ENCODE data around the gene EPHA4.

The EPHA4 gene

DNA sequence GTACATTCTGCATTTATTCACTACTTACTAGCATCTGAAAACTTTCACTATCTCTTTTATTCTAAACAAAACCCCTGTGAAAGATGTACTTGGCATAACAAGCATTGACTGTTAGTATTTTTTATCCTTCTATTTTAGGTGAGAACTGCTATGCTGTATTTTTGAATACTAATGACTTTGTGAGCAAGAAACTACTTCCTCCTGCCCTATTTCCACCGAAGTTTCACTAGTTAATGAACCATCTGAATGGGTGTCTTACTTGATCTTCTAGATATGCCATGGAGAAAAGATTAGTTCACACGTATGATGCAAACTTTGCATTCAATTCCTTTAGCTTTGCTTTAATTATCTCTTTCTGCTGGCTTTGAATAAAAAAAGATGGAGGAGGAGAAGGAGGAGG, 68.1 kb downstream of the EPHA4 start:
- no peaks in the 10 kb centered on the region for H3K9me3 ChIP-seq
- intact Hi-C loops (cut with DNase I; ENCODE audit: low total_unique reads), result no loop called here
- no peak overlapping the region for H3K27ac ChIP-seq
- H3K27me3 ChIP-seq, result no peaks in the 10 kb centered on the region
- TF ChIP-seq, protein P1, sequence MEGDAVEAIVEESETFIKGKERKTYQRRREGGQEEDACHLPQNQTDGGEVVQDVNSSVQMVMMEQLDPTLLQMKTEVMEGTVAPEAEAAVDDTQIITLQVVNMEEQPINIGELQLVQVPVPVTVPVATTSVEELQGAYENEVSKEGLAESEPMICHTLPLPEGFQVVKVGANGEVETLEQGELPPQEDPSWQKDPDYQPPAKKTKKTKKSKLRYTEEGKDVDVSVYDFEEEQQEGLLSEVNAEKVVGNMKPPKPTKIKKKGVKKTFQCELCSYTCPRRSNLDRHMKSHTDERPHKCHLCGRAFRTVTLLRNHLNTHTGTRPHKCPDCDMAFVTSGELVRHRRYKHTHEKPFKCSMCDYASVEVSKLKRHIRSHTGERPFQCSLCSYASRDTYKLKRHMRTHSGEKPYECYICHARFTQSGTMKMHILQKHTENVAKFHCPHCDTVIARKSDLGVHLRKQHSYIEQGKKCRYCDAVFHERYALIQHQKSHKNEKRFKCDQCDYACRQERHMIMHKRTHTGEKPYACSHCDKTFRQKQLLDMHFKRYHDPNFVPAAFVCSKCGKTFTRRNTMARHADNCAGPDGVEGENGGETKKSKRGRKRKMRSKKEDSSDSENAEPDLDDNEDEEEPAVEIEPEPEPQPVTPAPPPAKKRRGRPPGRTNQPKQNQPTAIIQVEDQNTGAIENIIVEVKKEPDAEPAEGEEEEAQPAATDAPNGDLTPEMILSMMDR (IDR thresholded peaks at IDR 0.05), result no peak
- DNase-seq, result no peak
- peaks cover 0 to 10% (median 1%) of the 10 kb centered on the region in 4 donors for H3K4me1 ChIP-seq
- no peak overlapping the region for H3K4me3 ChIP-seq
- no peaks in the 10 kb centered on the region for H3K36me3 ChIP-seq

DNA sequence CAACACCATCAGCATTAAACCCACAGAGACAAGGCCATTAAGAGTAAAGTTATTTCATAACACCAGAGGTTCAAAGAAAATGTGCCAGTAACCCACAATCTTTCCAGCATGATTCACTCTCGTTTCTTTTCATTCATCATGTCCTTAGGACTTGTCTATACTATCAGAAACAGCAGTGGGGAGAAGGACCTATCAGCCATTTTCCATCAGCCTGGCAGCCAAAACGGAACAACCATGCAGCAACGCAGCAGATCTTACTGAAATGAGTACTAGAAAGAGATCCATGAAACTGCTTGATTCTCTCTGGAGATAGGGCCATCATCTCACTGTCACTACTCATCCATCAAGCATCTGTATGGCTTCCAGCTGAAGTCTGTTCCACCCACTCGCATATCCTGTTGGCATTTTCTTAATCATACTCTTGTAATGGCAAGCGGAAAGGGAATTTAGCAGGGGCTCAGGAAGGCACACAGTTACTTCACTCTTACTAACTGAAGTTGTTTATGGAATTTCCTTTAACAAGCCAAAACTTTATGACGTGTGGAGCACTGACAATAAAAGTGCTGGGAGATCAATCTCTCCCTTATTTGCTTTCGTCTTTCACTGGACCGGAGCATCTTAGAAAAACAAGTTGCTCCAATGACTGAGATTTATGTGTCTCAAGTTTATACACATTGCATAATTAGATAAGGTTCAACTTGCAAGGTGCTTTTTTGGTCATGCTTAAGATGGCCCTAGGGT, 69.7 kb downstream of the EPHA4 start:
- intact Hi-C loops (cut with DNase I; ENCODE audit: low total_unique reads), result no loop called here

DNA sequence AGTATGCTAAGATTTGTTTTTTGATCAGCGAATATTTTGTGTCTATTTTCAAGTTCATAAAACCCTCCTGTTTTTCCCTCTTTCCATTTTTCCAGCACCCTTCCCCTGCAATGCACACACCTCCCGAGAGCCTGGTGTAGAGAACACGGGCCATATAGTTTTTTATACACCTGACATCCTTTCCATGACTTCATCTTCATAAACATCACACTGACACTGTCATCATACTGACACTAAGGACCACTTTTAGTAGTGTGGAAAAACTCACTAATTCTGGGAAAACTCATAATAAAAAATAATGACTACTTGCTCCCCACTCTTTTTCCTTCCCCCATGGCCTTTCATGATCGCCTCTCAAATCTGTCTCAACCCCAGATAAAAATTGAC, 70.2 kb downstream of the EPHA4 start:
- Histone ChIP-seq H3K4me1 (peaks cover 0 to 10% (median 1%) of the 10 kb centered on the region in 4 donors), H3K27ac (no peak overlapping the region), H3K9me3 (no peaks in the 10 kb centered on the region), H3K36me3 (no peaks in the 10 kb centered on the region), H3K27me3 (no peaks in the 10 kb centered on the region), H3K4me3 (no peak overlapping the region)
- DNase-seq, result no peak
- intact Hi-C loops (cut with DNase I; ENCODE audit: low total_unique reads), result no loop called here
- TF ChIP-seq, protein P1 (IDR thresholded peaks at IDR 0.05), result no peak

More for the DNA sequence above, 69.7 kb downstream of the EPHA4 start:
- H3K27ac ChIP-seq, result no peak overlapping the region
- TF ChIP-seq, protein P1 (IDR thresholded peaks at IDR 0.05), result no peak
- H3K27me3 ChIP-seq, result no peaks in the 10 kb centered on the region
- DNase-seq, result no peak
- H3K4me1 ChIP-seq, result peaks cover 0 to 10% (median 1%) of the 10 kb centered on the region in 4 donors
- no peaks in the 10 kb centered on the region for H3K9me3 ChIP-seq
- H3K4me3 ChIP-seq, result no peak overlapping the region
- H3K36me3 ChIP-seq, result no peaks in the 10 kb centered on the region

DNA sequence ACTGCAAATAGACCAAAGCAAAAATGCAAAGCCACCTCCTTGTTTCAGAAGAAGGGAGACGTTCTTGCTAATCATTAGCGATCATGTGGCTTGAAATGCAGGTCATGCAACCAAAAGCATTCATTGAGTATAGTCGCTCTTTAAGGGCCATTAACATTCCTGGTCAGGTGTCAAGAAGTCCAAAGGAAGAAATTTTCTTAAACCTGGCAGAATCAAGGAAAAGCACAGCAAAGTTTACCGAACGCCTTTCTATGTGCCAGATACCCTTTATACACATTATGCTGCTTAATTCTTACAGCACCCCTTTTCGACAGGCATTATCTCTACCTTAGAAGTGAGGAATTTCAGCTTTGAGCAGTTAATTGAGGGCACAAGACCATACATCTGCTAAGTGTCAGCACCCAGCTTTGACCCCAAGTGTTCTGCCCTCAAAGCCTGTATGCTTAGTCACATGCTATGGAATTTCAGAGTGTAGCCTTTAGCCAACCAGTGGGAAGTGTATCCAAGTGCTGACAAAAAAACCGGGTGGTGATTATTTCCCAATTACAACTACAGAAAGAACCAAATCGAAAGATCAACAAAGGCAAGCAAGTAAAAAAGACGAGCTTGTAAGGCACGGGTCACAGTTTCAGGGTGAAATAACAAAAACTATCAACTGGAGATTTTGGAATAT, 70.8 kb downstream of the EPHA4 start:
- Histone ChIP-seq H3K4me1 (peaks cover 0 to 10% (median 1%) of the 10 kb centered on the region in 4 donors), H3K27ac (no peak overlapping the region), H3K9me3 (no peaks in the 10 kb centered on the region), H3K36me3 (no peaks in the 10 kb centered on the region), H3K27me3 (no peaks in the 10 kb centered on the region), H3K4me3 (no peak overlapping the region)
- TF ChIP-seq, protein P1 (IDR thresholded peaks at IDR 0.05), result no peak
- DNase-seq, result no peak
- intact Hi-C loops (cut with DNase I; ENCODE audit: low total_unique reads), result no loop called here

DNA sequence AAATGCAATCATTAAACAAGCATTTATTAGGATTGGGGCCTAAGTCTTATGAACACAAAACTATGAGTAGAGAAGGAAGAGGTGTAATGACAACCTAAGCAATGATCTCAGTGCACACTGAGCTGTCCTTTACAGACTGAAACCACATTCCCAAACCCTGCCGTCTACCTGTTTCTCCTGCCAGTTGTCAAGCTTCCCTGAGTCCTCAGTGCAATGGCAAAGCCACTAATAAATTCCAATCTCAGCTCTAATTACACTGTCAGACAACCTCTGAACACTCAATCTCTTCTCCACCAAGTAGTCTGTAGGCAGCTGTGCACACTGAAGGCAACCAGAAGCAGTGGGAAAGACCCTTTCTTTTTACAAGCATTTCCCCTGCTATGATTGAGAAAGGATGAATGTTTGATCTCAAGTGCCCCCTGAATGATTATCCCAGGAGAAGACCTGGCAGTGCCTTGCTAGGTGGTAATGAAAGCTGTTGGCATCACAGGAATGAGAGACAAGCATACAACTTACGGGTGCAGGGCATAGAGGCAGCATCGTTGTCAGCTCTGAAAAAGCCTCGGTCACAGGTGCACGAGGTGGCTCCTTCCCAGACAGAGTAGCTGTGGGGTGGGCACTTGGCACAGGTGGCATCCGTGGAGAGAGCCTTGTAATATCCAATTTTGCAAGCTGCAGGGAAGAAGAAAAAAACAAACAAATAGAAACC, 71.4 kb downstream of the EPHA4 start:
- no peaks in the 10 kb centered on the region for H3K36me3 ChIP-seq
- intact Hi-C loops (cut with DNase I; ENCODE audit: low total_unique reads), result no loop called here
- no peaks in the 10 kb centered on the region for H3K9me3 ChIP-seq
- no peak overlapping the region for H3K4me3 ChIP-seq
- DNase-seq, result no peak
- H3K27ac ChIP-seq, result no peak overlapping the region
- peaks cover 0 to 10% (median 1%) of the 10 kb centered on the region in 4 donors for H3K4me1 ChIP-seq
- TF ChIP-seq, protein P1 (IDR thresholded peaks at IDR 0.05), result no peak
- no peaks in the 10 kb centered on the region for H3K27me3 ChIP-seq
